GM21737 (cell line): ENCODE measurements around the gene EXD3.

ENCODE experiments used
- ATAC-seq: cut with Tn5 transposase; IDR thresholded peaks from one replicate; pipeline ENCODE4 v1.9.1; 2021; ENCODE audit warnings: mild to moderate bottlenecking, moderate library complexity; ENCODE audit not compliant: unreplicated experiment

Gene EXD3

DNA sequence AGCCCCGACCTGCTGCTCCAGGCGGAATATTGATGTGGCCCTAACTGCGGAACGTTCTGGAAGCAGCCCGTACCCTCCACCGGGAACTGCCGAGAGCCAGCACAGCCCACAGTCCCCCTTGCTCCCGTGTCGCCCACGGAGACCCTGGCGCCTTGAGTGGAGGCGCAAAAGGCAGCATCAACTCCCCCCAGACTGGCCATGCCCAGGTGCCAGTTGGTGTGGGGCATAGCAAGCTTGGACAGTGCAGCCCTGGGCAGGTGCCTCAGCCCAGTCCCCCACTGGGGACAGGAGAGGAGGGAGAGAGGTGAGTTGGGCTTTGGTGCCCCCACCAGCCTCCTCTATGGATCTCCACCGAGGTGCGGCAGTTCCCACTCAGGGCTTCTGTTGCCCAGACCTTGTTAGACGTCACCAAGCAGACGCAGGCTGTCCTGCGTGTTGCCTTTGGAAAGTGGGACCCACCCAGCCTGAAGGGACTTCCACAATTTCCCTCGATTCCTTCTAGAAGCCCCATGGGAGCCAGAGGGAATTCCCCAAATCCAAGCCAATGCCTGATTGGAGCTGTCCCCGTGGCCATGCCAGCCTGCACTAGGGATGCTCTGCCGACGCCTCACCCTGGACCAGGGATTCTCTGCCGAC lies 101.1 kb downstream of the EXD3 start:
- no peak for ATAC-seq

DNA sequence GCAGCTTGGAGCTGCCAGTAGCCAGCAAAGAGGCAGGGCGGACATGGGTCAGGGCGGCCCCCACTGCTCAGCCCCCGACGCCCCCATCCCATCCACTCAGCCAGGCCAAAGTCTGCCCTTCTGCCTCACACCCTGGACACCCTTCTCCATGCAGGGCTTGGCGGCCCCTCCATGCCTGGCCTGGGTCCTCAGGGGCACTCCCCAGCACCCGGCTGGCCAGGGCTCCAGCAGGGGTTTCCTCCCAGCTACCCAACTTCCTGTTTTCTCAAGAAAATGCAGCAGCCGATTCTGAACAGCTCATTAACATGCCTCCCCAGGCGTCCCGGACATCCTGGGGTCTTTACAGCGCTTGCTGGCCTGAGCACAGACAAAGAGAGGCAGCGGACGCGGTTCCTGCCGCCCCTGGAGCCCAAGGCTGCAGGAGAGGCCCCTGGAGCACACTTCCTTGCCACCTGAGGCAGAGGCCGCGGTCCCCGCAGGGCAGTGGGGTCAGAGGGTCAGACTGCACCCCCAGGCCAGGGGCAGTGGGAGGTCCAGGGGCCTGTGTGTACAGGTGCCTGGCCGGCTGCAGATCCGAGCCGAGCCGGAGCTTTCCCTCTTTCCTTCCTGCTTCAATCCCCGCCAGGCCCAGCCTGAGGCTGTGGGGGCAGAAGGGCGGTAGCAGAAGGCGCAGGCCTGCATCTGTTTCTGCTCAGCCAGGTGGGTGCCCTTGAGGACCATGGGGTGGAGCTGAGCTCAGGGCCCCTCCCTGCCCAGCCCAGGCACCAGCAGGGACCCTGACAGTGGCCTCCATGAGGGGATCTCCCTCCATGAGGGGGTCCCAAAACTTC lies 102.2 kb downstream of the EXD3 start:
- no peak for ATAC-seq

DNA sequence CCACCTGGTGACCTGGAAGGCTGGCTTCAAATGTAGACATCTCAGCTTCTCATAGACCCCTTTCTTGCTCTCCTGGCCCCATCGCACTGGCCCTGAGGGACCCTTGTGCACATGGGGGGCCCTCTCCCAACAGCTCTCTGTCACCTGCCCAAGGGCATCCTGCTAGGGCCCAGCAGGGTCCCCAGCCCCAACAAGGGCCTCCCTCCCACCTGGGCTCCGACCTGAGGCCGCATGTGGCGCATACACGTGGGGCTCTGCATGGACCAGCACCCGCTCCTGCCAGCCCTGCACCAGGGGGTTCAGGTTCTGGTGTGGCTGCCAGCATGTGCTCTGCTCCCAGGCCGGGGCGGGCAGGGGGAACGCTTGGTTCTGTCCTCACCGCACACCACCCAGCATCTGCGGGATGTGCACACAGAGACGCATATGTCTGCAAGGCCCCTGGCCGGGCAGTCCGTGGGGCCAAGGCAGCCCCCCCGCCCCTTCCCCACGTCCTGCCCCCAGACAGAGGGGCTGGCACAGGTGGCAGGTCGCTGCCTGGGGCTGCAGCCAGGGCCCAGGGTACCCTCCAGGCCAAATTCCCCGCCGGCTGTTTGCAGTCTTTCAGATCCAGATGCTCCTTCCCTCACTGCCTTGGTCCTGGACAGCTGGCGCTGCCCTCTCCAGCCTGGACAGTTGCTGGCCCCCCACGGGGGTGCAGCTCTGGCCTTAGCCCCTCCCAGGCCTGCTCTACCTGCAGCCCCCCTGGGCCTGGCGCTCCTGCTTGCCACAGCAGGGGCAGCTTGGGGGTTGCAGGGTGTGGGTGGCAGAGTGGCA lies 103.0 kb downstream of the EXD3 start:
- ATAC-seq, result no peak

DNA sequence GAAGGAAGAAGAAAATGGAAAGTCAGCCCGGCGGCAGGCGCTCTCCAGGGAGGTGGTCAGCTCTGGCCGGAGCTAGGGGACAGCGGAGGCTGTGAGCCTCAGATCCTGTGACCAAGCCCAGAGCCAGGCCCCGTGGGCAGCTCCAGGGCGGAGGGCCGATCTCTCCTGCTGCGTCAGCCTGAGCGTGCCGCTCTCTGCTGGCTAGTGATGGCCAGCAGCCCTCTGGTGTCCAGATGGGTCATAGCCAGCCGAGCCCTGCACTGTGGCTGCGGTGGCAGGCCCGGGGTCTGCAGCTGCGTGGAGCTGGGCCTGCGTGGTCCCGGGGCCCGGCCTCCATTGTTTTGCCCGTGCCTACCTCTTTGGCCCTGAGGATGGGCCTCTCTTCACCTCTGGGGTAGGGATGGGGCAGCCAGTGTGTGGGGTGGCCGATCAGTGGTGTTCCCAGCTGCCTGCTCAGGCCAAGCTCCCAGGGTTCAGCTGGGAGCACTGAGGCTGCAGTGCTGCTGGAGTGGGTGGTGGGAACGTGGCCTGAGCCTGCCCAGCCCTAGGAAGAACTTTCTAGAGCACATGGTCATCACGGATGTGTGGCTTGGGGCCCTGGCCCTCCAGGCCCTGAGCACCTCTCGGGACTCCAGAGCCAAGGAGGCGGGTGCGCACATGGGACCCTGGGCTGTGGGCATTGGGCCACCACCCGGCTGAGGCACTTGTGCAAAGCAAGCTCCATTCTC lies 103.8 kb downstream of the EXD3 start:
- ATAC-seq, result no peak

DNA sequence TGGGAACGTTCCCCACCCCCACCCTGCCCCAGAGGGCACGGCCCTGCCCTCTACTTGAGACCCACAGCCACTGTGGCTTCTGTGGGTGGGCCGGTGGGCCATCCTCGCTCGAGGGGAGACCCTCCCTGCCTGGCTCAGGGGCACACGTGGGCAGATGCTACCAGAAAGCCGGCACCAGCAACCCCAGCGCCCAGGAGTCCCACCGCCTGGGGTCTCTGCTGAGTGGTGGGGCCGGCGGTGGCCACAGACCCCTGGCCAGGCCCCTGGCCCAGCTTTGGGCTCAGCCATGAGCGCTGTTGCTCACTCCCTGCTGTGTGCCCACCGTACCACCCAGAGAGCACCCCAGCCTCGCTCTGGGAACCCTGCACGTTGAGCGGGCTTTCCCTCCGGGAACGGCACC lies 104.4 kb downstream of the EXD3 start:
- ATAC-seq, result no peak

DNA sequence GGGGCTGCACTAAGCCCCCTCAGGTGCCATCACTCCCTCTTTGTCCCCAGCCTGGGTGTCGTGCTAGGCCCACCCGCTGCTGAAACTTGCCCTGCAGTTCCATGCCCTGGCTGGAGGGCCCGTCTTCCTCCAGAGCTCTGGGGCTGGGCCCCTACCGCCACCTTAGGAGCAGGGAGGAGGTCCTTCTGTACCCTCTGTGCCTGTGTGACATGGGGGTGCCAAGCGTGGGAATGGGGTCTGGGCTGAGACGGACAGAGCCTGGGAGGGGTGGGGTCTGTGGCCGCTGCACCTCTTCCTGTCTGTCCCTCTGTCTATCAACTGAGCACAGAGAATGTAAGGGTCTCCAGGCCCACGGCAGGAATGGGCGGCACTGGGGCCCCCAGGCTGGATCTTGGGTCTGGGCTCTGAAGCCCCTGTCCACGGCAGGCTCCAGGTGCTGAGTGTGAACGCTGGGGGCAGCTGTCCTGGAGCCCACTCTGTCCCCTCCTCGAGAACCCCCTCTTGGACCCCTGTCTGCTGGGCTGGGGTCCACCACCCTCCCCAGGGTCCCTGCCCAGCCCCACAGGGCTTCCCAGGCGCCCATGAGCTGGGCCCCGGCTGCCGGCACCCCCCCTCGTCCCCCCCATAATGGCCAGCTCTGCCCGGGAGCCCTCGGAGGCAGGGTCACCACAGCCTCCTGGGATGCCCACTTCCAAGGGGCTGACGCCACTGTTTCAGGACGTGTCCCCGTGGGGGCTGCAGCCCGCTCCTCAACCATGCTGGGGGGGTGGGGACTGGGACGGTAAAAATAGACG lies 105.0 kb downstream of the EXD3 start:
- no peak for ATAC-seq

DNA sequence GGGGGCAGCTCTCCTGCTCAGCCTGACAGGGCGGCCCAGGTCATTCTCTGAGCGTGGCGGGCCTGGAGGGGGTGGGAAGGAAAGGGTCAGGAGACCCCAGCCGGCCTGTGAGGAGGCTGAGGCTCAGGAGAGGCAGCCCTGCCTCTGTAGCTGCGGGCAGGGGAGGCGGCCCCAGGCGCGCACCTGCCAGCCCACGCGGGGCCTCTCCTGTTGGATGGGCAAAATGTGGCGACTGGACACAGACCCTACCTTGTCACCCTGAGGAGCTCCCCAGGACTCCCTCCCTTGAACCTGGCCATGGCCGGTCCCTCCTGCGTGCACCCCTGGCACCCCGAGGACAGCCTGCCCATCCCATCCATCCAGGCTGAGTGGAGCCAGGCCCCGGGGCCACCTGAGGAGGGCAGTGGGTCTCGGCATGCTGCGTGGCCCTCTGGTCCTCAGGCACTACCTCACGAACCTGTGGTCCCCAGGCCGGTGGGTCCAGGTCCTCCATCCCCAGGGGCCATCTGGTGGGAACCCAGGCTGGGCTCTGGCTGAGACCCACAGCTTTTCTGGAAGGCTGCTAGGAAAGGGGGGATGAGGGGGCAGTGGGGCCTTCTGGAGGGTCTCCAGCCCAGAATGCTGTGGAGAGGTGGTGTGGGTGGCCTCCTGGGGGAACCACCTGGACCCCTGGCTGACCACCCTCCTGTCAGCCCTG lies 105.8 kb downstream of the EXD3 start:
- ATAC-seq, result no peak

DNA sequence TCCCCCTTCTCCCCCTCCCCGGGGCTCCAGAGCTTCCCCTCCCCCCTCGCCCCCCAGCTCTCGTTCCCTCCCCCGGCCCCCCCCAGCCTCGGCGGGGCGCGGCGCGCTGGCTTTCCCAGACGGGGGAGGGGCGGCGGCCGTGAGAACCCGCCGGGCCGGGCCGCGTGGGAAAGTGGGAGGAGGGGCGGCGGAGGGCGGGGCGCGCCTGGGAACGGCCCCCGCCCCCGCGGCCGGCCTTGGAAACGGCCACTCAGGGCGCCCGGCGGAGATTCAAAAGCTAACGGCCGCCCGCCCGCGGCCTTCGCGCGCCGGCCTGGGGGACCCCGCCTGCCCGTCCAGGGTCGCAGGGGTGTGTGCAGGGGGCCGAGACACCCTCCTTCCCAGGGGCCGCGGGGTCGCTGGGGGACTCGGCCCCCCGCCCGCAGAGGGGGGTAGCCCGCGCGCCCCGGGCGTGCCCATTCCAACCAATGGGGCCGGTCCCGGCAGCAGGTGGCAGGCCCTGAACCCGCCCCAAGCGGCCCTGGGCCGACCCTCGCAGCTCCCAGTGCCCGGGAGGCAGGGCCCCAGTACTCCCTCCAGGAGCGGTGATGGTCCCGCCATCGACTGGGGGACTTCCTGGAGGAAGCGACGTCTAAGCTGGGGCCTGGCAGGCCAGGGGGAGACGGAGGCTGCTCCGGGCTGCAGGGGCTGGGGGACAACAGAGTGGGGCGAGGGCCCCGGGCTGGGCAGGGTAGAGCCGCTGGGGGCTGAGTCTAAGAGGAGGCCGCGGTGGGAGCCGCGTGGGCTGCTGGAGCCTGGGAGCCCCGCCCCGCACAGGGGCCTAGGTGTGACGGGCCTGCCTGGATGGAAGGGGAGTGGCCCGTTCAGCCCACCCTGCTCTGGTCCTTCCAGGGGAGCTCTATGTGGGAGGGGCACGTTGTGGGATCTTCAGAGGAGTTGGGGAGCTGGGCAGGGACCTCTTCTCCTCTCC lies 106.7 kb downstream of the EXD3 start:
- ATAC-seq, result no peak

DNA sequence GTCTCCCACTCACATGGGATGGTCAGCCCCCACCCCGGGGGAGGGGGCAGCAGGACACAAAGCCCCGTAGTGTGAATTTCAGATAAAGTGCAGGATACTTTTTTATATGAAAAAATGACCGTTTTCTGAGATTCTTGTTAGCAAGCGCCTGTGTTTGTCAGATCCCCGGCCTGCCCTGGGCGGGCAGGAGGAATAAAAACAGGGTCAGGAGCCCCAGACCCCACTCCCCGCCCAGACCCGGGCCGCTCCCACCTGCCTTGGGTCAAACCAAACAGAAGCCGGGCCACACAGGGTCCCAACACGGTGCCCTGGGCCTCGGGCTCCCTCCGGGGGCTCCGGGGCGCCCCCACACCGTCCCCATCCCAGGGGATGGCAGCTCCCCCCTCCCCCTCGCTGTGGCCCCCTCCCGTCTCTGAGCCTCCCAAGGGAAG lies 107.4 kb downstream of the EXD3 start:
- no peak for ATAC-seq

DNA sequence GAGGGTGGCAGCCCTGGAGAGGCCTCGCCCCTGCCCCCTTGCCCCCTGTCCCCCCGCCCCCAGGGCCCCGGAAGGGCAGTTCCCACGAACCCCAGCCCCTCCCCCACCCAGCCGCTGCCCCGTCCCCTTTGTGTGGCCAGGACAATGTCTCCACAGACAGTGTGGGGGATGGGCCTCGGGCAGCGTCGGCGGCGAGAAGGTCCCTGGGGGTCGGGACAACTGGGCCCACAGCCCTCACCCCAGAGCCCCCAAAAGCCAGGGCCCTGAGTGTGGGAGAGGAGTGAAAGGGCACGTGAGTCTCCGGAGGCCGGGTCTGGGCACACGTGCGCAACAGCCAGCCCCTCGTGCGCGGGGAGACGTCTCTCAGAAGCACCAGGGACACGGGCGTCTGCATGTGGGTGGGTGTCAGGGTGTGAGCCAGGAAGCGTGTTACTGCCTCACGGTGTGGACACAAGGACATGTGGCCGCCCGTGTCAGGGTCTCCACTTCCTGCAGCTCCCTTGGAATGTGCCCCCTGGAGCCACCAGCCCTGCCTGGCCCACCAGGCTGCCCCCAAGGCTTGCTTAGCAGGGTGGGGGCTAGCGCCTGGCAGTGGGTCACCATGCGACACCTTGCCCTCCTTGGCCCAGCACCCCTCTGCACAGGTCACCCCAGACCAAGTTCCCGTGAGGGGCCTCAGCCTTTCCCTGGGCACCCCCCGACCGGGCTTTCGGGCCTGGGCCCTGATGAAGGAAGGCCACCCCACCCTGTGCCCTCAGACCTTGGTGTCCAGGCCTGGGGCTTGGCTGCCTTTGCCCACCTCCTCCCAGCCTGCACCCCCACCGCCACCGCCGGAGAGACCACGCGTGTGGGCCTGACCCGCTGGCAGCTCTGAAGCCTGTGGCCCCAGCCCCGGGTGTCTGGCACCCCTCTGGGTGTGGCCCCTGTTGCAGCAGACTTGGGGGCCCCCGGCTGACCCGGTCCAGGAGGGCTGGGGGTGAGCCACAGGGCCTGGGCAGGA lies 108.1 kb downstream of the EXD3 start:
- ATAC-seq, result no peak

DNA sequence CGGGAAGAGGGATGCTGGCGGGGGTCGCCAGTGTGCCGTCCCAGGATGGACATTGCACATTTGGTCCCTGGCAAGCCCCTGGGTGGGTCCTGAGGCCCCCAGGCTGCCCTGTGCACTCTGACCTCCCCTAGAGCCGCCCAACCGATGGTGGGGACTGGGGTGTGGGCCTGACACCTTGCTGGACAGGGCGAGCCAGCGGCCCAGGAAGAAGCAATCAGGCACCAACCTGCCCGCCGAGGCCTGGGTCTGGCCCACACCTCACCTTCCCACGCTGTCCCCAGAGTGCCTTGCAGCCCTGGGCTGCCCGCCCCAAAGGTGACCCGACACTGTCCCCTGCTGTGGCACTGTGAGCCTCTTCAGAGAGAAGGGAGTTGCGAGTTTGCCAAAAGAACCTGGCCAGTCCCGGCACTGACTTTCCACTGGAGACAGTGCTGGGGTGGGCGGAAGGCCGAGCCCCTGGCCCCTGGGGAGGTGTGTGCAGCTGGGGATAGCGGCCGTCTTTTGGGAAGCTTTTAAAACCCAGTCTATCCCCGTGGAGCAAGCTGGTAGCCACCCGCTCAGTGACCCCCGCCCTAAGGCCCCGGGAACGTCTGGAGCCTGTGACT lies 108.9 kb downstream of the EXD3 start:
- ATAC-seq, result no peak

DNA sequence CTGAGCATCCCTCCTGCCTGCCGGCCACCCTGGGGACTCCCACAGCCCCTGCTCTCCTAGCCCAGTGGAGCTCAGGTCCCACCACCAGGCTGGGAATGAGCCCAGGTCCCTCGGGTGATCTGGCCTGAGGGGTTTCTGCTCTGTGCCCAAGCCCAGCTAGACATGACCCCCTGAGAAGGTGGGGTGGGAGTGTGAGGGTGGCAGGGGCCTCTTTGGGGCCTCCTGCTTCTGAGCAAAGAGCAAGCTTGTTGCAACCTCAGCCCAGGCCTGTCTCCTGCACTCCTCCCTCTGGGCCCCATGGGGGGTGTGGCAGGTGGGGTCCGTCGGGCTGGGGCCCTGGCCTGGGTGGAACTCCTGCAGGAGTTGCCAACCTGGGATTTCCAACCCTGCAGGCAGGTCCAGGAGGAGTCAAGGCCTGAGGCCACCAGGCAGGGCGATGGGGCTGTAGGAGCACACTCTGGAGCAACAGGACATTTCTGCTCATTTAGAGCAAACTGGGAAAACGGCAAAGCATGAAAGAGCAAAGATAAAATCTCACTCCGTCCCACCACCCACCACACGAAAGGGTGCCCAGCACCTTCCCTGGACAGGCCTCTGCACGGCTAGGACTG lies 109.5 kb downstream of the EXD3 start:
- ATAC-seq, result no peak

DNA sequence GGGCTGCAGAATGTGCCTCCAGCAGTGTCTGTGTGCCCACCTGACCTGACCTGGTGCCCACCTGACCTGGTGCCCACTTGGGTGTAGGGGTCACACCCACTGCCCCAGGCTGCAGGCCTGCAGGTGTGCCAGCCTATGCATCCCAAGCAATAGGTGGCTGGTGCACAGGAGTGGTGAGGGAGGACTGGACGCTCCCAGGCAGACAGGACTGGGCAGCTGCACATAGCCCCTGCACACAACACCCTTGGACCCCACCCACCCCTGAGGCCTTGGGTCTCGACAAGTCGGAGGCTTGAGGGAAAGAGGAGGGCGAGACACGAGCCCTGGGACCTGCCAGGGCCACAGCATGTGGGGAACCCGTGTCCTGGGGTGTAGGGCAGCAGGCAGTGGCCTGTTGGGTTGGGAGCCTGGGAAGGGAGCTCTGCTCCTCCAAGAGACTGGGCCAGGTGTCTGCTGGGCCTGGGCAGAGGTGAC lies 110.1 kb downstream of the EXD3 start:
- no peak for ATAC-seq

DNA sequence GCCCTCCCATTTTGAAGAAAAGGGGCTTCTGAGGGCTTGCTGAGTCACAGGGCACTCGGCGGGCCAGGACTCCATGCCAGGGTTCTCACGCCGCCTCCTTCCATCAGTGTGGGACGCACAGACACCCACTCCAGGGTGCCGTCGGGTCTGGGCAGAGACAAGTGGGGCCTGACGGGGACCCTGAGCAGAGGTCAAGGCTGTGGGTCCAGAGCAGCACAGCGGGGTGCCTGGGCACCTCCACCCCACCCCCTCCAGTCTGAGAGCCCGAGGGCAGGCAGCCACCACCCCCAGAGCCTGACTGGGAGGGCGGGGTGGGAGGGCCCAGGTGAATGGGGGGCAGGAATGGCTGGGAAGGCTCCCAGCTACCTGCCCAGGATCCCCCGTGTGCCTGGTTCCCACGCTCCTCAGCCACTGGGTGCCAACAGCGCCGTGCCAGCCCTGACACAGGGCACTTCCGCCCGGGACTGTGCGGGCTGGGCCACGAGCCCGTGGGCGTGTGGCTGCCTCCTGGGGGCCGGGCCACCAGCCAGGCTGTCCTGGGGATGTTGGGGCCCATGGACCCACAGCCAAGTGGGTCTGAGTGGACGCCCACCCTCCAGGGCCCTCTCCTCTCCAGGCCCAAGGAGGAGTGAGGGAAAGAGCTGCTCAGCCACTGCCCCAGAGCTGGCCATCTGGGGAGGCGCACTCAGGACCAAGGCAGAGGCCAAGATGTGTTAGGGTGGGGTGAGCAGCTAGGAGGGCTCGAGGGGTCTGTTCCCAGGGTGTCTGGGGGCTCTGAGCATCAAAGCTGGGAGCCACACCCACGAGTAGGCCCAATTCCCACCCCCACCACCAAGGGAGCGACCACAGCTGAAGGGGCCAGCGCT lies 110.7 kb downstream of the EXD3 start:
- no peak for ATAC-seq
